ENCODE results near the gene TMOD1.
"Not testable (repeated sequence)": the region's sequence is repeated elsewhere in the genome, so short reads cannot be mapped to it uniquely, and the experiment has no call there.

Gene TMOD1

DNA sequence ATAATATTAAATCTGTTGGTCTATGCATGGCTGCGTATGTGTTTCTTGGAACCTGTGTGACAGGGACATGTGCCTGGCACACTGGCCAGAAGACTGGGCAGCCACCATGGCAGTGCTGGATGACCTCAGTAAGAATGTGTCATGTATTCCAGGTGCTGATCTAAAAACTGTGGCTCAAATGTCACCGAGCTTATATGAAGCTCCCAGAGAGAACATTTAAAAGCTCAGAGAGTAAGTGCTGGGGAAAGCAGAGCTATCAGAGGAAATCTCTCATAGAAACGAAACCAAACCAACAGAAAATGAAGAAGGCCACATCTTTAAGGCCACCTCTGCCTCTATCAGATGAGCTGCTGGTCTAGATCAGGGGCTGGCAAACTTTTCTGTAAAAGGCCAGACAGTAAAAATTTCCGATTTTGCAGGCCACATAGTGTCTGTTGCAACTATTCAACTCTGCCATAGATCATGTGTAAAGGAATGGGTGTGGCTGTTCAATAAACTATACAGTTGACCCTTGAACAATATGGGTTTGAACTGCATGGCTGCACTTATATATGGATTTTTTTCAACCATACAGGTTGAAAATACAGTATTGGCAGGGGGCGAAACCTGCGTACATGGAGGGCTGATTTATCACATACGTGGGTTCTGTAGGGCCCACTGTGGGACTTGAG, 99.9 kb downstream of the TMOD1 start:
- no peak for DNase-seq

DNA sequence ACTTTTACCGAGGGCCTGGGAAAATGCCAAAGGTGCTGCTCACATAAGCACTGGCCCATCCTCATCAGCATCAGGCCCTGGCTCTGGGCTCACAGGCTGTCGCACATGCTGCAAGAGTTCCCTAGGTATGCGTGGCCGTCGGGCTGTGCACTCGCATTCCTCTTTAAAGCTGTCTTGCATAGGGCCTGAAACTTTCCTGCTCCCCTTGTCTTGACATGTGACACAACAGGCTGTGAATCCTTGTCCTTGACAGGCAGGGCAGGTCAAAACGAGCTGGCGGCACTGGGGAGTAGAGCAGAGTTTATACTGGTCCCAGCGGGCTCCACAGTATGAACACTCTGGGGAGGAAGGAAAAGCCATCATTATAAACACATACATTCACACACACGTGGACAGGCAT, 101.0 kb downstream of the TMOD1 start:
- DNase-seq: no peak

- no peak for DNase-seq
Observed at GRCh38 chr9:97604901-97605645, 103.6 kb downstream of the TMOD1 start.

GRCh38 chr9:97615439-97616072, 114.1 kb downstream of the TMOD1 start:
- DNase-seq: peak; percentile 65

DNA sequence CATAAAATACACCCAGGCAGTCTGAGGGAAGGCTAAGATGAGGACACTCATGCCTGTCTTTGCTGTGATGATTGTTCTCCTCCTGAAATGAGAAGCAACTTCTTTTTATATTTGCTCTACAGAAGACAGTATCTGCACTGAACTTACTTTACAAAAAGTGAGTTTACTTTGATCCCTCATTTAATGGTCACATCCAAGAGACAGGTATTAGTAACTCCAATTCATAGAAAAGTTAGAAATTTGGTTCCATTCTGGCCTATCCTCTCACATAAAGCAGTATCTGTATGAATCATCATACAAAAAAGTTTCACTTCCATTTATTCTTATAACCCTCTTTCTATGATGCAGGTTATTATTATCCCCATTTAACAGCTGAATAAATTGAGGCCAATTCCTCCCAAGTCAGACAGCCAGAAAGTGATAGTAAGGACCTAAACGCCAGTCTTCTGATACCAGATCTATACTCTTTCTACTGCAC, 116.5 kb downstream of the TMOD1 start:
- no peak for DNase-seq

DNA sequence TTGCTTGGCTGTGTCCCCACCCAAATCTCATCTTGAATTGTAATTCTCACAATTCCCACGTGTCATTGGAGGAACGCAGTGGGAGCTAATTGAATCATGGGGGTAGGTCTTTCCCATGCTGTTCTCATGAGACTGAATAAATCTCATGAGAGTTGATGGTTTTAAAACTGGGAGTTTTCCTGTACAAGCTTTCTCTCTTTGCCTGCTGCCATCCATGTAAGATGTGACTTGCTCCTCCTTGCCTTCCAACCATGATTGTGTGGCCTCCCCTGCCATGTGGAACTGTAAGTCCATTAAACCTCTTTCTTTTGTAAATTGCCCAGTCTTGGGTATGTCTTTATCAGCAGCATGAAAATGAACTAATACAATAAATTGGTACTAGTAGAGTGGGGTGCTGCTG, 118.6 kb downstream of the TMOD1 start:
- not testable (repeated sequence) for DNase-seq

DNA sequence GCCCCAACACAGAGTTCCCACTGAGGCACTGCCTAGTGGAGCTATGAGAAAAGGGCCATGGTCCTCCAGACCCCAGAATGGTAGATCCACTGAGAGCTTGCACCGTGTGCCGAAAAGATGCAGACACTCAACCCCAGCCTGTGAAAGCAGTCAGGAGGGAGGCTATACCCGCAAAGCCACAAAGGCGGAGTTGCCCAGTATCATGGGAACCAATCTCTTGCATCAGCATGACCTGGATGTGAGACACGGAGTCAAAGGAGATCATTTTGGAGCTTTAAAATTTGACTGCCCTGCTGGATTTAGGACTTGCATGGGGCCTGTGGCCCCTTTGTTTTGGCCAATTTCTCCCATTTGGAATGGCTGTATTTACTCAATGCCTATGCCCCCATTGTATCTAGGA, 121.0 kb downstream of the TMOD1 start:
- DNase-seq: not testable (repeated sequence)

DNA sequence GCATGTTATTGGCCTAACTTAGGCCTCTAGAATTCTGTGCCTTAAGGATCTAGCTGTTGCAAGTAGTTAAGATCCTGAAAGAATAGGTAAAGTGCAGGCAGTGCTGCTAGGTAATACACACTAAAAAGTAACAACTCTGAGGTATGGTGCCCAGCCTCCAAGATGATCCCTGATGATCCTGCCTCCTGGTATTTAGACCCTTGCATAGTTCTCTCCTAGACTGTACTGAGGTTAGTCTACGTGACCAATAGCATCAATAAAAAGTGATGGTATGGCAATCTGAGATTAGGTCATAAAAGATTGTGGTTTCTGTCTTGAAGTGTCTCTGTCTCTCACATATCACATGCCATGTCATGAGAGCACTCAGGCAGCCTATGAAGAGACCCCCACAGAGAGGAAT, 122.5 kb downstream of the TMOD1 start:
- no peak for DNase-seq

- DNase-seq: no peak
Observed at GRCh38 chr9:97625620-97626019, 124.2 kb downstream of the TMOD1 start.

DNA sequence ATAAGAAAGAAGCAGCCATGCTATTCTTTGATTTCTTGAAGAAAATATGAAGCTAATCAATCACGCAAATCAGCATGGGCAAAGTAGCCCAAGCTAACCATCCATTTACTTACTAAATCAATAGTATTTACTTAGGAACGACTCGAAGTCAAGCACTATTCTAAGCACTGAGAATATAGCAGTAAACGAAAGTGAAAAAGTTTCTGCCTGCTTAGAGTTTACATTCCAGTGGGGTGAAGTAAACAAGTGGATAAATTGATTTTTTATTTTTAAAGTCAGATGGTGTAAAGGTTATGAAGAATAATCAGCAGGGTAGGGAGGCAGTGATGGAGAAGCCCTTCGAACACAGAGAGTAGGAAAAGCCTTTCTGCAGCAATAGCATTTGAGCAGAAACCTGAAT, 126.2 kb downstream of the TMOD1 start:
- DNase-seq: no peak

GRCh38 chr9:97628668-97629067, 127.2 kb downstream of the TMOD1 start:
- no peak for DNase-seq

DNA sequence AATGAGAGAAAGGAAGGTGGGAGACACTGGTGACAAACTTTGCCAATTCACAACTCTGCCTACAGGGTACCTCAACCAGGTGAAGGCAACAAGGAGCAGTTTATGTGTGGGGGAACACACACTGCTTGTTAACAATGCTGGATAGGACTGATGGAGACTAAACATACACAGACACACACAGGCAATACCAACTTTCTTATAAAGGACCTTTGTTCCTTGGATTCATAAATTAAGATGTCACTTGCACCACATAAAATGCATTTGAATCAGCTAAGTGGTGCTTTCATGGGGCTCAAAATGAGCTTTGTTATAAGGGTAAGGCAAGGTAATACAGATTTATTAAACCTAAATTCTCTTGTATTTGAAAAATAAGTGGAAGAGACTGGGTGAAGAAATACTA, 127.7 kb downstream of the TMOD1 start:
- DNase-seq: no peak

GRCh38 chr9:97630591-97630990, 129.1 kb downstream of the TMOD1 start:
- no peak for DNase-seq

- DNase-seq: peak; percentile 34
Observed at GRCh38 chr9:97632248-97632984, 130.9 kb downstream of the TMOD1 start.

- peak; percentile 97 for DNase-seq
Observed at GRCh38 chr9:97632985-97633858, 131.8 kb downstream of the TMOD1 start, which contains the start of the genes NCBP1 and TSTD2. Gene NCBP1, plus strand, starts transcription at chr9:97633821. Its CDS starts 61 bp downstream, at chr9:97633882. Gene TSTD2, minus strand, starts transcription at chr9:97633368. Its CDS starts 5,806 bp downstream, at chr9:97627562.

- no peak for DNase-seq
Observed at GRCh38 chr9:97633859-97634490, 132.5 kb downstream of the TMOD1 start.

- DNase-seq: no peak
Observed at GRCh38 chr9:97635026-97635425, 133.6 kb downstream of the TMOD1 start.

GRCh38 chr9:97636903-97637302, 135.4 kb downstream of the TMOD1 start:
- no peak for DNase-seq

- no peak for DNase-seq
Observed at GRCh38 chr9:97638666-97639065, 137.2 kb downstream of the TMOD1 start.

GRCh38 chr9:97640325-97640724, 138.9 kb downstream of the TMOD1 start:
- no peak for DNase-seq

GRCh38 chr9:97645720-97646119, 144.3 kb downstream of the TMOD1 start:
- no peak for DNase-seq

Measured in CD4-positive, alpha-beta T cell treated with Interleukin-17A for 4 hours (primary cell).